Chondrocyte (in vitro differentiated cells): ENCODE results near the gene SH3PXD2A. TPM values are rescaled to one million over a fixed set of nuclear protein-coding genes. Genes with fewer than 3 reads are reported as not detected.

Source experiments
- DNase-seq: peaks from one replicate; pipeline ENCODE4 v3.0.0; 2021; ENCODE audit warnings: mixed read lengths, low spot score
- H3K27ac Mint-ChIP-seq: one replicate; pipeline ENCODE4 v1.8.0; 2021; ENCODE audit warnings: mild to moderate bottlenecking, moderate library complexity, mixed read lengths; ENCODE audit not compliant: unreplicated experiment
- H3K27me3 Mint-ChIP-seq: 2 replicates; pipeline ENCODE4 v1.8.0; 2021; ENCODE audit warnings: low read depth, mixed read lengths
- H3K36me3 Mint-ChIP-seq: 2 replicates; pipeline ENCODE4 v1.8.0; 2021; ENCODE audit warnings: low read depth, mixed read lengths
- H3K4me1 Mint-ChIP-seq: 2 replicates; pipeline ENCODE4 v1.8.0; 2021; ENCODE audit warnings: low read depth, mild to moderate bottlenecking, mixed read lengths
- H3K4me3 Mint-ChIP-seq: one replicate; pipeline ENCODE4 v1.8.0; 2021; ENCODE audit warnings: mild to moderate bottlenecking, moderate library complexity, mixed read lengths; ENCODE audit not compliant: unreplicated experiment
- H3K9me3 Mint-ChIP-seq: 2 replicates; pipeline ENCODE4 v1.8.0; 2021; ENCODE audit warnings: low read depth, mixed read lengths
- CTCF ChIP-seq: fragments of 200-600 bp; sonication (generic); IDR thresholded peaks from 2 replicates; pipeline ENCODE4 v1.5.0; 2021; ENCODE audit warnings: antibody characterized with exemption, mild to moderate bottlenecking, moderate library complexity
- total RNA-seq: library from RNA; stranded (reverse); gene quantifications from 3 replicates; pipeline ENCODE4 v1.2.1, GENCODE V29; 2021

The SH3PXD2A gene
- total RNA-seq, 1 donor from 2014 or later, result 46.0 TPM

- no peak overlapping the region for H3K4me3 Mint-ChIP-seq
- no peaks in the 10 kb centered on the region for H3K36me3 Mint-ChIP-seq
- no peaks in the 10 kb centered on the region for H3K9me3 Mint-ChIP-seq
- H3K4me1 Mint-ChIP-seq, result peaks cover 23% of the 10 kb centered on the region
- H3K27me3 Mint-ChIP-seq, result no peaks in the 10 kb centered on the region
- no peak for TF ChIP-seq CTCF
- no peak overlapping the region for H3K27ac Mint-ChIP-seq
- DNase-seq, result no peak
Measured at GRCh38 chr10:103828587-103829197, 26.7 kb downstream of the SH3PXD2A start.

GRCh38 chr10:103828107-103828506 is 27.3 kb downstream of the SH3PXD2A start:
- no peak for TF ChIP-seq CTCF
- H3K9me3 Mint-ChIP-seq, result no peaks in the 10 kb centered on the region
- H3K4me3 Mint-ChIP-seq, result no peak overlapping the region
- peaks cover 23% of the 10 kb centered on the region for H3K4me1 Mint-ChIP-seq
- no peaks in the 10 kb centered on the region for H3K27me3 Mint-ChIP-seq
- H3K27ac Mint-ChIP-seq, result no peak overlapping the region
- DNase-seq, result no peak
- no peaks in the 10 kb centered on the region for H3K36me3 Mint-ChIP-seq

GRCh38 chr10:103826885-103827284 is 28.5 kb downstream of the SH3PXD2A start:
- Mint-ChIP-seq H3K27me3 (no peaks in the 10 kb centered on the region), H3K27ac (no peak overlapping the region), H3K9me3 (no peaks in the 10 kb centered on the region), H3K4me1 (peaks cover 31% of the 10 kb centered on the region), H3K4me3 (no peak overlapping the region), H3K36me3 (no peaks in the 10 kb centered on the region)
- TF ChIP-seq CTCF, result no peak
- DNase-seq, result no peak

GRCh38 chr10:103824281-103824680 is 31.1 kb downstream of the SH3PXD2A start:
- TF ChIP-seq CTCF, result no peak
- peaks cover 4% of the 10 kb centered on the region for H3K27me3 Mint-ChIP-seq
- no peak overlapping the region for H3K27ac Mint-ChIP-seq
- H3K4me3 Mint-ChIP-seq, result no peak overlapping the region
- H3K4me1 Mint-ChIP-seq, result peaks cover 38% of the 10 kb centered on the region
- H3K9me3 Mint-ChIP-seq, result no peaks in the 10 kb centered on the region
- no peak for DNase-seq
- H3K36me3 Mint-ChIP-seq, result no peaks in the 10 kb centered on the region

- Mint-ChIP-seq H3K4me1 (peaks cover 33% of the 10 kb centered on the region), H3K27ac (no peak overlapping the region), H3K9me3 (no peaks in the 10 kb centered on the region), H3K27me3 (peaks cover 8% of the 10 kb centered on the region), H3K36me3 (no peaks in the 10 kb centered on the region), H3K4me3 (no peak overlapping the region)
- no peak for DNase-seq
- no peak for TF ChIP-seq CTCF
Measured at GRCh38 chr10:103823706-103824272, 31.6 kb downstream of the SH3PXD2A start.
